ENCODE measurements around the gene TMPRSS9. TPM values are rescaled to one million over a fixed set of nuclear protein-coding genes. Genes with fewer than 3 reads are reported as not detected.

TMPRSS9 gene
- total and polyA plus RNA-seq, 2 of the 13 experiments (the other 11 are each of a cell fraction or from before 2014, with no cell fraction given), result 2.5 to 5.2 TPM

DNA sequence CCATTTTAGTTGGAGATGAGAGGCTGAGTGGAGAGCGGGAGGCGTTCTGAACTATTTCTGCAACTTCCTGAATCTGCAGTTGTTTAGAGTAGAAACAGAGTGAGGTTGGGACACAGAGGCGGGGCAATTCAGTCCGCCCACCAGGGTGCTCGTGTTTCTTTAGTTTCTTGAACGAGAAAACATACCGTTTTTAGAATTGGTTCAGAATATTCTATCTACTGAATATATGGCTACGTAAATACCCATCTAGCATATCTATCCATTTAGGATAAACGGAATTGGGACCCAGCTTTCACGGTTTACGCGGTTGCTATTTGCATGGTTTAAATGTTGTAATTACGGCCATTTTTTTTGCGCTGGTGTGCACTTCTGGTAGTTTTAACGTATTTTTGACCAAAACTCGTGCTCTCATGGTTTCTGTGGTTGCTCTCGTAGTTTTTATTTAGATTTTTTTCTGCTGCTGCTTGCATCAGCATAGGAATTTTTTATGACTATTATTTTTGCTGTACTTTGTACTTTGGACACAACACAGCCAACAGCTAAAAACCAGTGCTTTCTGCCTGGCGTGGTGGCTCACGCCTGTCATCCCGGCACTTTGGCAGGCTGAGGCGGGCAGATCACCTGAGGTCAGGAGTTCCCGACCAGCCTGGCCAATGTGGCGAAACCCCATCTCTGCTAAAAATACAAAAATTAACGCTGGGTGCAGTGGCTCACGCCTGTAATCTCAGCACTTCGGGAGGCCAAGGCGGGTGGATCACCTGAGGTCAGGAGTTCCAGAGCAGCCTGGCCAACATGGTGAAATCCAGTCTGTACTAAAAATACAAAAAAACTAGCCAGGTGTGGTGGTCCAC lies 34.6 kb downstream of the TMPRSS9 start (continued):
- no peak for TF ChIP-seq ZFP91 (CRISPR knock-in tag; IDR thresholded peaks at IDR 0.05; ENCODE audit: borderline replicate concordance)
- TF ChIP-seq ZSCAN9 (CRISPR knock-in tag; IDR thresholded peaks at IDR 0.05; ENCODE audit: borderline replicate concordance), result no peak; the same call in 1 of the 2 replicates
- no peak for TF ChIP-seq RNF2 (conservative IDR thresholded peaks at IDR 0.05; ENCODE audit: low read depth)
- TF ChIP-seq, protein P1, sequence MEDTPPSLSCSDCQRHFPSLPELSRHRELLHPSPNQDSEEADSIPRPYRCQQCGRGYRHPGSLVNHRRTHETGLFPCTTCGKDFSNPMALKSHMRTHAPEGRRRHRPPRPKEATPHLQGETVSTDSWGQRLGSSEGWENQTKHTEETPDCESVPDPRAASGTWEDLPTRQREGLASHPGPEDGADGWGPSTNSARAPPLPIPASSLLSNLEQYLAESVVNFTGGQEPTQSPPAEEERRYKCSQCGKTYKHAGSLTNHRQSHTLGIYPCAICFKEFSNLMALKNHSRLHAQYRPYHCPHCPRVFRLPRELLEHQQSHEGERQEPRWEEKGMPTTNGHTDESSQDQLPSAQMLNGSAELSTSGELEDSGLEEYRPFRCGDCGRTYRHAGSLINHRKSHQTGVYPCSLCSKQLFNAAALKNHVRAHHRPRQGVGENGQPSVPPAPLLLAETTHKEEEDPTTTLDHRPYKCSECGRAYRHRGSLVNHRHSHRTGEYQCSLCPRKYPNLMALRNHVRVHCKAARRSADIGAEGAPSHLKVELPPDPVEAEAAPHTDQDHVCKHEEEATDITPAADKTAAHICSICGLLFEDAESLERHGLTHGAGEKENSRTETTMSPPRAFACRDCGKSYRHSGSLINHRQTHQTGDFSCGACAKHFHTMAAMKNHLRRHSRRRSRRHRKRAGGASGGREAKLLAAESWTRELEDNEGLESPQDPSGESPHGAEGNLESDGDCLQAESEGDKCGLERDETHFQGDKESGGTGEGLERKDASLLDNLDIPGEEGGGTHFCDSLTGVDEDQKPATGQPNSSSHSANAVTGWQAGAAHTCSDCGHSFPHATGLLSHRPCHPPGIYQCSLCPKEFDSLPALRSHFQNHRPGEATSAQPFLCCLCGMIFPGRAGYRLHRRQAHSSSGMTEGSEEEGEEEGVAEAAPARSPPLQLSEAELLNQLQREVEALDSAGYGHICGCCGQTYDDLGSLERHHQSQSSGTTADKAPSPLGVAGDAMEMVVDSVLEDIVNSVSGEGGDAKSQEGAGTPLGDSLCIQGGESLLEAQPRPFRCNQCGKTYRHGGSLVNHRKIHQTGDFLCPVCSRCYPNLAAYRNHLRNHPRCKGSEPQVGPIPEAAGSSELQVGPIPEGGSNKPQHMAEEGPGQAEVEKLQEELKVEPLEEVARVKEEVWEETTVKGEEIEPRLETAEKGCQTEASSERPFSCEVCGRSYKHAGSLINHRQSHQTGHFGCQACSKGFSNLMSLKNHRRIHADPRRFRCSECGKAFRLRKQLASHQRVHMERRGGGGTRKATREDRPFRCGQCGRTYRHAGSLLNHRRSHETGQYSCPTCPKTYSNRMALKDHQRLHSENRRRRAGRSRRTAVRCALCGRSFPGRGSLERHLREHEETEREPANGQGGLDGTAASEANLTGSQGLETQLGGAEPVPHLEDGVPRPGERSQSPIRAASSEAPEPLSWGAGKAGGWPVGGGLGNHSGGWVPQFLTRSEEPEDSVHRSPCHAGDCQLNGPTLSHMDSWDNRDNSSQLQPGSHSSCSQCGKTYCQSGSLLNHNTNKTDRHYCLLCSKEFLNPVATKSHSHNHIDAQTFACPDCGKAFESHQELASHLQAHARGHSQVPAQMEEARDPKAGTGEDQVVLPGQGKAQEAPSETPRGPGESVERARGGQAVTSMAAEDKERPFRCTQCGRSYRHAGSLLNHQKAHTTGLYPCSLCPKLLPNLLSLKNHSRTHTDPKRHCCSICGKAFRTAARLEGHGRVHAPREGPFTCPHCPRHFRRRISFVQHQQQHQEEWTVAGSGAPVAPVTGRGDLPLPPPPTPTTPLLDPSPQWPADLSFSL (CRISPR knock-in tag; IDR thresholded peaks at IDR 0.05), result no peak
- no peak for TF ChIP-seq ZNF101 (CRISPR knock-in tag; IDR thresholded peaks at IDR 0.05; ENCODE audit: borderline replicate concordance, low read depth)
- TF ChIP-seq ZNF530 (CRISPR knock-in tag; IDR thresholded peaks at IDR 0.05; ENCODE audit: low read depth), result no peak
- peak; percentile 33; the same call in 1 of the 2 replicates for TF ChIP-seq SP5 (CRISPR knock-in tag; IDR thresholded peaks at IDR 0.05; ENCODE audit: borderline replicate concordance, low read depth)
- TF ChIP-seq TSC22D2 (CRISPR knock-in tag; IDR thresholded peaks at IDR 0.05; ENCODE audit: borderline replicate concordance), result no peak
- TF ChIP-seq, protein P2, sequence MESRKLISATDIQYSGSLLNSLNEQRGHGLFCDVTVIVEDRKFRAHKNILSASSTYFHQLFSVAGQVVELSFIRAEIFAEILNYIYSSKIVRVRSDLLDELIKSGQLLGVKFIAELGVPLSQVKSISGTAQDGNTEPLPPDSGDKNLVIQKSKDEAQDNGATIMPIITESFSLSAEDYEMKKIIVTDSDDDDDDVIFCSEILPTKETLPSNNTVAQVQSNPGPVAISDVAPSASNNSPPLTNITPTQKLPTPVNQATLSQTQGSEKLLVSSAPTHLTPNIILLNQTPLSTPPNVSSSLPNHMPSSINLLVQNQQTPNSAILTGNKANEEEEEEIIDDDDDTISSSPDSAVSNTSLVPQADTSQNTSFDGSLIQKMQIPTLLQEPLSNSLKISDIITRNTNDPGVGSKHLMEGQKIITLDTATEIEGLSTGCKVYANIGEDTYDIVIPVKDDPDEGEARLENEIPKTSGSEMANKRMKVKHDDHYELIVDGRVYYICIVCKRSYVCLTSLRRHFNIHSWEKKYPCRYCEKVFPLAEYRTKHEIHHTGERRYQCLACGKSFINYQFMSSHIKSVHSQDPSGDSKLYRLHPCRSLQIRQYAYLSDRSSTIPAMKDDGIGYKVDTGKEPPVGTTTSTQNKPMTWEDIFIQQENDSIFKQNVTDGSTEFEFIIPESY (CRISPR knock-in tag; IDR thresholded peaks at IDR 0.05), result no peak
- TF ChIP-seq ZBTB3 (CRISPR knock-in tag; IDR thresholded peaks at IDR 0.05; ENCODE audit: borderline replicate concordance, low read depth), result no peak
- no peak; the same call in 1 of the 2 replicates for TF ChIP-seq HDAC2 (CRISPR knock-in tag; IDR thresholded peaks at IDR 0.05)
- TF ChIP-seq, protein P3, sequence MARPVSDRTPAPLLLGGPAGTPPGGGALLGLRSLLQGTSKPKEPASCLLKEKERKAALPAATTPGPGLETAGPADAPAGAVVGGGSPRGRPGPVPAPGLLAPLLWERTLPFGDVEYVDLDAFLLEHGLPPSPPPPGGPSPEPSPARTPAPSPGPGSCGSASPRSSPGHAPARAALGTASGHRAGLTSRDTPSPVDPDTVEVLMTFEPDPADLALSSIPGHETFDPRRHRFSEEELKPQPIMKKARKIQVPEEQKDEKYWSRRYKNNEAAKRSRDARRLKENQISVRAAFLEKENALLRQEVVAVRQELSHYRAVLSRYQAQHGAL (CRISPR knock-in tag; IDR thresholded peaks at IDR 0.05; ENCODE audit: not compliant biosample characterization), result no peak
- TF ChIP-seq ZNF850 (CRISPR knock-in tag; conservative IDR thresholded peaks at IDR 0.05), result no peak
- TF ChIP-seq PHF5A (CRISPR knock-in tag; IDR thresholded peaks at IDR 0.05; ENCODE audit: low read depth, unreplicated experiment), result peak; percentile 33
- TF ChIP-seq ZNF552 (CRISPR knock-in tag; IDR thresholded peaks at IDR 0.05; ENCODE audit: borderline replicate concordance), result no peak
- no peak for TF ChIP-seq MZF1 (CRISPR knock-in tag; IDR thresholded peaks at IDR 0.05; ENCODE audit: borderline replicate concordance)
- peak; percentile 49; the same call in 1 of the 2 replicates for TF ChIP-seq CEBPB (IDR thresholded peaks at IDR 0.05; ENCODE audit: borderline replicate concordance, low read depth, low read length)
- no peak for TF ChIP-seq MAFG (CRISPR knock-in tag; IDR thresholded peaks at IDR 0.05)
